Type B pancreatic cell (in vitro differentiated cells): ENCODE data around the gene SKIC8. TPM values are rescaled to one million over a fixed set of nuclear protein-coding genes. Genes with fewer than 3 reads are reported as not detected.

Source experiments
- DNase-seq: peaks from one replicate; pipeline ENCODE4 v3.0.0; 2021; ENCODE audit warnings: mixed read lengths; ENCODE audit not compliant: unreplicated experiment; ENCODE audit errors: extremely low spot score
- H3K27ac Mint-ChIP-seq: 2 replicates; pipeline ENCODE4 v1.8.0; 2021; ENCODE audit warnings: mild to moderate bottlenecking, mixed read lengths
- H3K27me3 Mint-ChIP-seq: 2 replicates; pipeline ENCODE4 v1.8.0; 2021; ENCODE audit warnings: mixed read lengths
- H3K36me3 Mint-ChIP-seq: 2 replicates; pipeline ENCODE4 v1.8.0; 2021; ENCODE audit warnings: mixed read lengths
- H3K4me1 Mint-ChIP-seq: one replicate; pipeline ENCODE4 v1.8.0; 2021; ENCODE audit warnings: mixed read lengths; ENCODE audit not compliant: unreplicated experiment
- H3K4me3 Mint-ChIP-seq: 2 replicates; pipeline ENCODE4 v1.8.0; 2021; ENCODE audit warnings: mild to moderate bottlenecking, mixed read lengths
- H3K9me3 Mint-ChIP-seq: 2 replicates; pipeline ENCODE4 v1.8.0; 2021; ENCODE audit warnings: mixed read lengths
- total RNA-seq: library from RNA; stranded (reverse); gene quantifications from 2 replicates; pipeline ENCODE4 v1.2.1, GENCODE V29; 2021; ENCODE audit warnings: low replicate concordance
- TF ChIP-seq, protein P1 (sequence below): fragments of 200-600 bp; sonication (generic); conservative IDR thresholded peaks from 2 replicates; pipeline ENCODE4 v1.5.0; 2021; ENCODE audit warnings: antibody characterized with exemption, mild to moderate bottlenecking

Gene SKIC8
- total RNA-seq, 1 donor from 2014 or later, result 54.4 TPM

DNA sequence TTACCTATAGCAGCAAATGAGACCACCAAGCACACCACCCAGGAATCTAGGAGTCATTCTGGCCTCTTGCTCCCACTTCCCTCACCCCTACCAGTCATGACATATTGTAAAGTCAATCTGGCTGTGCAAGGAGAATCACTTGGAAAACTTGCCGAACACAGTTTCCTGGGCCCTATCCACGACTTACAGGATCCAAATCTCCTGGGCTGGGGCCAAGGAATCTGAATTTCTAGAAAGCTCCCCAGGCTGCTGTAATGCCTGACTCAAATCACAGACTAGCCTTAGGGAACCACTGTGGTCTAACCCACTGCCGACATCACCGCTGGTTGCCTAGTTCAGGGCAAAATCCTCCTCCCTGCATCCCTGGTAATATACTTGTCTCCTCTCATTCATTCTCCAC, 36.6 kb upstream of the SKIC8 start:
- Mint-ChIP-seq H3K27me3 (peaks cover 46% of the 10 kb centered on the region), H3K4me1 (peaks cover 8% of the 10 kb centered on the region), H3K27ac (no peak overlapping the region), H3K36me3 (no peaks in the 10 kb centered on the region), H3K9me3 (no peaks in the 10 kb centered on the region), H3K4me3 (no peak overlapping the region)
- TF ChIP-seq, protein P1, sequence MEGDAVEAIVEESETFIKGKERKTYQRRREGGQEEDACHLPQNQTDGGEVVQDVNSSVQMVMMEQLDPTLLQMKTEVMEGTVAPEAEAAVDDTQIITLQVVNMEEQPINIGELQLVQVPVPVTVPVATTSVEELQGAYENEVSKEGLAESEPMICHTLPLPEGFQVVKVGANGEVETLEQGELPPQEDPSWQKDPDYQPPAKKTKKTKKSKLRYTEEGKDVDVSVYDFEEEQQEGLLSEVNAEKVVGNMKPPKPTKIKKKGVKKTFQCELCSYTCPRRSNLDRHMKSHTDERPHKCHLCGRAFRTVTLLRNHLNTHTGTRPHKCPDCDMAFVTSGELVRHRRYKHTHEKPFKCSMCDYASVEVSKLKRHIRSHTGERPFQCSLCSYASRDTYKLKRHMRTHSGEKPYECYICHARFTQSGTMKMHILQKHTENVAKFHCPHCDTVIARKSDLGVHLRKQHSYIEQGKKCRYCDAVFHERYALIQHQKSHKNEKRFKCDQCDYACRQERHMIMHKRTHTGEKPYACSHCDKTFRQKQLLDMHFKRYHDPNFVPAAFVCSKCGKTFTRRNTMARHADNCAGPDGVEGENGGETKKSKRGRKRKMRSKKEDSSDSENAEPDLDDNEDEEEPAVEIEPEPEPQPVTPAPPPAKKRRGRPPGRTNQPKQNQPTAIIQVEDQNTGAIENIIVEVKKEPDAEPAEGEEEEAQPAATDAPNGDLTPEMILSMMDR, result no peak
- DNase-seq, result no peak

DNA sequence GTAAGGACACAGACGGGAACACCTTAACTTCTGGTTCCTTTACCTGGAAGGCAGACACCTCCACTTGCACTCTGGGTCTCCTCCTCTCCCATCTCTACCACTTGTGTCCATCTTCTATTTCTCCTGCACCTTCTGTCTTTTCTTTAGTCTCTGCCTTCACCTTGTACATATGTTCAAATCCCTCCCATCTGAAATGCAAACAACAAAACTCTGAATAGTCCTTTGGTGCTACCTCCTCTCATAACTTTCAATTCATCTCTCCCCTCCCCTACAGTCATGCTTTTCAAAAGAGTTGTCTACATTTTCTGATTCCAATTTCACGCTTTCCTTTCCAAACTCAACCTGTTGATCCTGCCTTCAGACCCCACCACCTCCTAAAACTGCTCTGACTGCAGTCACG, 35.4 kb upstream of the SKIC8 start:
- H3K27me3 Mint-ChIP-seq, result peaks cover 36% of the 10 kb centered on the region
- no peaks in the 10 kb centered on the region for H3K9me3 Mint-ChIP-seq
- no peaks in the 10 kb centered on the region for H3K36me3 Mint-ChIP-seq
- H3K4me3 Mint-ChIP-seq, result no peak overlapping the region
- TF ChIP-seq, protein P1, result no peak
- no peak for DNase-seq
- peaks cover 9% of the 10 kb centered on the region for H3K4me1 Mint-ChIP-seq
- no peak overlapping the region for H3K27ac Mint-ChIP-seq

DNA sequence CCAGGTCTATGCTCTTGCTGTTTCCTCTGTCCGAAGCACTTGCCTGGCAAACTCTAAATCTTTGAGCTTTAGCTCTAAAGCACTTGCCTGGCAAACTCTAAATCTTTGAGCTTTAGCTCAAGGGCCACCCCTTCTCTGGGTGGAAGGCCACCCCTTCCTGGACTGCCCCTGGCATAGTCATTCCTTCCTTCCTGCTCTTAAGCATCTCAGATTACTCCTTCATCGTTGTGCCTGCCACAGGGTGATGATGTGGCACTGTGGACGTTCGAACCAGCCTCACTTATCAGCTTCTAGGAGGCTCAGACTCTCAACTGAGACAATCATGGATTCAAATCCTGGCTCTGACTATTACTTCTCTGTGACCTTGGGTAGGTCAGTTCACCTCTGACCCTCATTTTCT, 30.2 kb upstream of the SKIC8 start:
- Mint-ChIP-seq H3K36me3 (no peaks in the 10 kb centered on the region), H3K27ac (no peak overlapping the region), H3K27me3 (peaks cover 34% of the 10 kb centered on the region), H3K9me3 (no peaks in the 10 kb centered on the region), H3K4me3 (no peak overlapping the region), H3K4me1 (peaks cover 42% of the 10 kb centered on the region)
- DNase-seq, result no peak
- TF ChIP-seq, protein P1, result no peak

DNA sequence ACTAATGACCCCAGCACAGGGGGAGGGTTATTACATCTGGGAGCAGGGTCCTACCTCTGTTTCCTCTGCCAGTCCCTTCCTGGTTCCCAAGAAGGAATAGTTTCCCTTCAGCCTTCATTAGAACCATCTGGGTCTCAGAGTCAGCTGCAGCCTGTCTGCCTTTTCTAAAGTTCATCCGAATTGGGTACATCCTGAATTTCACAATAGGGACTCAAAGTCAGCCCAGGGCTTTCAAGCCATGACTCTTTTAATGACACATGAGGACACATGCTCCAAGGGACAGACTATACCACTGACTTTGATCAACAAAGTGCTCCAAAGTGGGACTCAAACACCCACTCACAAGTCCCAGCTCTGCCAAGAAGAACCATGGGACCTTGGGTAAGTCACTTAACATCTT, 28.1 kb upstream of the SKIC8 start:
- Mint-ChIP-seq H3K36me3 (no peaks in the 10 kb centered on the region), H3K27ac (peak overlapping the region; percentile 22), H3K27me3 (peaks cover 31% of the 10 kb centered on the region), H3K4me1 (peaks cover 60% of the 10 kb centered on the region), H3K9me3 (no peaks in the 10 kb centered on the region), H3K4me3 (no peak overlapping the region)
- no peak for DNase-seq
- TF ChIP-seq, protein P1, result no peak

DNA sequence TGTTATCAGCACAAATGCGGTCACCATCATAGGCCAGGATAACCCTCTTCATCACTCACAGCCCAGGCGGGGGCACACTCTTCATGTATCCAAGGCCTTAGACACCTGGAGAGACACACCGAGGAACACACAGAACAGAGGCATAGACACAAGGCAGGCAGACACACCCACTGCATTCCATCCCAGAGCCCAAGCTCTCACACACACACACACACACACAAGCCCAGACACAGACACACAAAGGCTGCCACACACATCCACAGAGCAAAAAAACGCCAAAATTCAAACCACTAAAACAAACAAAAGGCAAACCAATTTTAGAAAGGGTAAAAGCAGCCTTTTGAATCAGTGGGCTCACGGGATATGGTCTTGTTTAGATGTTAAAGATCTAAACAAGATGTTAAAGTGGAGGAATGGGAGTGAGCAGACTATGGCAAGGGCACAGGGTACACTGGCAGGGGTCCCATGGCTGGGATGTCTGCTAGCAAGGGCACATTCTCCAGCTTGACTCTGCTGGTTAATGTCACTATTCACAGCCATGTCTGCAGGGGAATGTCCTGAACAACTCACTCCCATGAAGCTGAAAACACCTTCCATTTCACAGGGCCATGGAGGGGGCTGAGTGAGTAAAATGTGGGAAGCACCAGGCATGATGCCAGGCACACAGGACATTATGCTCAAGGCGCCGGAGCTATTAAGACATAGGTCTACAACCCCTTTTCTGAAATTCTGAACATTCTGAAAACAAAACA, 25.9 kb upstream of the SKIC8 start:
- Mint-ChIP-seq H3K4me3 (peak overlapping the region; percentile 16), H3K4me1 (peaks cover 62% of the 10 kb centered on the region), H3K27me3 (peaks cover 31% of the 10 kb centered on the region), H3K9me3 (no peaks in the 10 kb centered on the region), H3K27ac (peak overlapping the region; percentile 52), H3K36me3 (no peaks in the 10 kb centered on the region)
- TF ChIP-seq, protein P1, result no peak
- DNase-seq, result no peak
